ENCODE data around the gene MRPL54. TPM values are rescaled to one million over a fixed set of nuclear protein-coding genes. Genes with fewer than 3 reads are reported as not detected.
A peak's percentile ranks its signal among the peaks of the same experiment; 100 is the strongest.

MRPL54 gene
- total RNA-seq, 1 donor from 2014 or later: 15.1 TPM

DNA sequence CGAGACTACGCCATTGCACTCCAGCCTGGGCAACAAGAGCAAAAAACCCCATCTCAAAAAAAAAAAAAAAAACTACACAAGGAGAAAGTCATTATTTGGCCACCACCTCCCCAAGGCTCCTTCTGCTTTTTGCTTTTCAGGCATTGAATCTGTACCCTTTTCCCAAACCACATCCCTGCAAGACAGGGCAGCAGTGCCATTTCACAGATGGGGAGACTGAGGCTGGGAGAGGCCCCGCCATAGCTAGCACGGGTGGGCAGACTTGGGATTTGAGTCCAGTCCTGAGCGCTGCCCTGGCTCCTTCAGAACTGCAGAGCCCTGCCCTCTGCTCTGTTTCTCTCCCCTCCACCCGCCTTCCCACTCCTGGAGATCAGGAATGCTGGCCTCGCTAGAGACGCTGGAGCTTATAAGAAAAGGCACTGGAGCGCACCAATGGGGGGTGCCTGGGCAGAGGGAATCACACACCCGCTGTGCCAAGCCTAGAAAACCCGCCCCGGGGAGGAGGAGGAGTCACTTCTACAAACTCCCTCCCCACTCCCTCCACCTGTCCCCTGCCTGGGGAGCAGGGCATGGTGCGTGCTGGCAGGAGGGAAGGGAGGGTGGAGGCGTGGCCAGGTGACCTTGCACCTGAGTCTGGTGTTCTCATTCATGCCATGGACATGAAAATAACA is 36.7 kb upstream of the MRPL54 start:
- no peak overlapping the region for H3K27ac ChIP-seq
- peaks cover 34% of the 10 kb centered on the region for H3K4me1 ChIP-seq
- H3K4me3 ChIP-seq: no peak overlapping the region
- H3K36me3 Mint-ChIP-seq: no peaks in the 10 kb centered on the region
- H3K4me1 Mint-ChIP-seq: peaks cover 15% of the 10 kb centered on the region
- peak overlapping the region; percentile 38 for H3K4me2 ChIP-seq
- no peak overlapping the region for H3K9ac ChIP-seq
- no peak overlapping the region for H3K27ac Mint-ChIP-seq
- peaks cover 41% of the 10 kb centered on the region for H3F3A ChIP-seq (ENCODE audit: low read depth)
- no peaks in the 10 kb centered on the region for H3K79me2 ChIP-seq (ENCODE audit: low read depth)
- H3K9me3 Mint-ChIP-seq: no peaks in the 10 kb centered on the region
- peaks cover 6% of the 10 kb centered on the region for H3K27me3 ChIP-seq
- peak; percentile 82 for DNase-seq (ENCODE audit: low spot score)
- H4K20me1 ChIP-seq (ENCODE audit: low read depth): peaks cover 10% of the 10 kb centered on the region
- H3K27me3 Mint-ChIP-seq (ENCODE audit: insufficient read depth, low read depth): peaks cover 22% of the 10 kb centered on the region
- H3K4me3 Mint-ChIP-seq: no peak overlapping the region
- no peak for TF ChIP-seq EZH2 (IDR thresholded peaks at IDR 0.05)
- no peak for TF ChIP-seq EZH2phosphoT487 (IDR thresholded peaks at IDR 0.05)
- TF ChIP-seq, protein P1, sequence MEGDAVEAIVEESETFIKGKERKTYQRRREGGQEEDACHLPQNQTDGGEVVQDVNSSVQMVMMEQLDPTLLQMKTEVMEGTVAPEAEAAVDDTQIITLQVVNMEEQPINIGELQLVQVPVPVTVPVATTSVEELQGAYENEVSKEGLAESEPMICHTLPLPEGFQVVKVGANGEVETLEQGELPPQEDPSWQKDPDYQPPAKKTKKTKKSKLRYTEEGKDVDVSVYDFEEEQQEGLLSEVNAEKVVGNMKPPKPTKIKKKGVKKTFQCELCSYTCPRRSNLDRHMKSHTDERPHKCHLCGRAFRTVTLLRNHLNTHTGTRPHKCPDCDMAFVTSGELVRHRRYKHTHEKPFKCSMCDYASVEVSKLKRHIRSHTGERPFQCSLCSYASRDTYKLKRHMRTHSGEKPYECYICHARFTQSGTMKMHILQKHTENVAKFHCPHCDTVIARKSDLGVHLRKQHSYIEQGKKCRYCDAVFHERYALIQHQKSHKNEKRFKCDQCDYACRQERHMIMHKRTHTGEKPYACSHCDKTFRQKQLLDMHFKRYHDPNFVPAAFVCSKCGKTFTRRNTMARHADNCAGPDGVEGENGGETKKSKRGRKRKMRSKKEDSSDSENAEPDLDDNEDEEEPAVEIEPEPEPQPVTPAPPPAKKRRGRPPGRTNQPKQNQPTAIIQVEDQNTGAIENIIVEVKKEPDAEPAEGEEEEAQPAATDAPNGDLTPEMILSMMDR (IDR thresholded peaks at IDR 0.05): no peak
- H3K9me3 ChIP-seq (ENCODE audit: low read depth): no peaks in the 10 kb centered on the region
- H3K36me3 ChIP-seq: no peaks in the 10 kb centered on the region
- H2AFZ ChIP-seq (replicated peaks): no peak overlapping the region

DNA sequence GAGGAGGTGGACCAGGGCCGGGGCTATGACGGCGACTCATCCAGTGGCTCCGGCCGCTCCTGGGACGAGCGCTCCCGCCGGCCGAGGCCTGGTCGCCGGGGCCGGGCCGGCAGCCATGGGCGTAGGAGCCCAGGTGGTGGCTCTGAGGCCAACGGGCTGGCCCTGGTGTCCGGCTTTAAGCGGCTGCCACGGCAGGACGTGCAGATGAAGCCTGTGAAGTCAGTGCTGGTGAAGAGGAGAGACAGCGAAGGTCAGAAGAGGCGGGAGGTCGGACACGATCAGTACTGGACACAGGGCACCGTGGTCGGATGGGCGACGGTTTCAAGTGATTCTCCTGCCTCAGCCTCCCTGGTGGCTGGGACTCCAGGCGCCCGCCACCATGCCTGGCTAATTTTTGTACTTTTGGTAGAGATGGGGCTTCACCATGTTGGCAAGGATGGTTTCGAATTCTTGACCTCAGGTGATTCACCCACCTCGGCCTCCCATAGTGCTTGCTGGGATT is 32.0 kb upstream of the MRPL54 start:
- H4K20me1 ChIP-seq (ENCODE audit: low read depth): peaks cover 3% of the 10 kb centered on the region
- H3K4me1 Mint-ChIP-seq: peaks cover 3% of the 10 kb centered on the region
- no peak overlapping the region for H3K27ac ChIP-seq
- no peaks in the 10 kb centered on the region for H3K36me3 ChIP-seq
- no peak overlapping the region for H3K4me2 ChIP-seq
- no peaks in the 10 kb centered on the region for H3K79me2 ChIP-seq (ENCODE audit: low read depth)
- no peak overlapping the region for H3K4me3 Mint-ChIP-seq
- no peak overlapping the region for H2AFZ ChIP-seq (replicated peaks)
- H3K27me3 ChIP-seq: no peaks in the 10 kb centered on the region
- TF ChIP-seq EZH2phosphoT487 (IDR thresholded peaks at IDR 0.05) (no peak), EZH2 (IDR thresholded peaks at IDR 0.05) (no peak)
- TF ChIP-seq, protein P1 (IDR thresholded peaks at IDR 0.05): no peak
- DNase-seq (ENCODE audit: low spot score): no peak
- H3K9me3 Mint-ChIP-seq: no peaks in the 10 kb centered on the region
- H3K9ac ChIP-seq: no peak overlapping the region
- peaks cover 7% of the 10 kb centered on the region for H3K27me3 Mint-ChIP-seq (ENCODE audit: insufficient read depth, low read depth)
- no peaks in the 10 kb centered on the region for H3K36me3 Mint-ChIP-seq
- no peak overlapping the region for H3K4me3 ChIP-seq
- no peak overlapping the region for H3K27ac Mint-ChIP-seq
- peaks cover 3% of the 10 kb centered on the region for H3K4me1 ChIP-seq
- peaks cover 5% of the 10 kb centered on the region for H3F3A ChIP-seq (ENCODE audit: low read depth)
- no peaks in the 10 kb centered on the region for H3K9me3 ChIP-seq (ENCODE audit: low read depth)

DNA sequence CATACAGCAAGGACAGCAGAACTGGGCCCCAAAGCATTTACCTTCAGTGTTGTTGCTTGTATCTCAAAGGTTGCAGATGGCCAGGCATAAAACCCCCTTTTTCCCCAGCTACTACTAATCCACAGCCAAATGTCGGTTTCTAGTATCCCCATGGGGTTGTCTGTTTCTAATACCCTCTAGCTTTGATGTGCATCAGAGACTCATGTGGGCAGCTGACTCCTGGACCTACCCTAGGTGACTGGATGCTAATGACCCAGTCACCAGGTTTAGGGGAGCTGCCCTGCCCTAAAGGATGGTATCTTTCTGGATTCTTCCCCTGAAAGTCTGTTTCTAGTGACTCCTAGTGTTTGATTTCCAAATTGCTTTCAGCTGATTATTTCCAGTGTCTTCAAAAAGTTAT is 30.4 kb upstream of the MRPL54 start:
- H3K4me3 ChIP-seq: no peak overlapping the region
- no peaks in the 10 kb centered on the region for H3K36me3 ChIP-seq
- H3K27ac ChIP-seq: no peak overlapping the region
- H3K4me1 Mint-ChIP-seq: peaks cover 3% of the 10 kb centered on the region
- TF ChIP-seq, protein P1 (IDR thresholded peaks at IDR 0.05): no peak
- TF ChIP-seq EZH2 (IDR thresholded peaks at IDR 0.05): no peak
- no peak for TF ChIP-seq EZH2phosphoT487 (IDR thresholded peaks at IDR 0.05)
- H3K9ac ChIP-seq: no peak overlapping the region
- no peak overlapping the region for H3K4me3 Mint-ChIP-seq
- no peaks in the 10 kb centered on the region for H3K27me3 ChIP-seq
- peak overlapping the region; percentile 69 for H3K27ac Mint-ChIP-seq
- H3K4me1 ChIP-seq: no peaks in the 10 kb centered on the region
- H3K9me3 ChIP-seq (ENCODE audit: low read depth): no peaks in the 10 kb centered on the region
- no peaks in the 10 kb centered on the region for H3K9me3 Mint-ChIP-seq
- H3K27me3 Mint-ChIP-seq (ENCODE audit: insufficient read depth, low read depth): peaks cover 7% of the 10 kb centered on the region
- no peak overlapping the region for H2AFZ ChIP-seq (replicated peaks)
- H3F3A ChIP-seq (ENCODE audit: low read depth): no peaks in the 10 kb centered on the region
- no peaks in the 10 kb centered on the region for H3K36me3 Mint-ChIP-seq
- H3K79me2 ChIP-seq (ENCODE audit: low read depth): no peaks in the 10 kb centered on the region
- peaks cover under 1% of the 10 kb centered on the region for H4K20me1 ChIP-seq (ENCODE audit: low read depth)
- no peak overlapping the region for H3K4me2 ChIP-seq
- DNase-seq (ENCODE audit: low spot score): no peak
